ENCODE results near the gene CTAG1A.
"Not testable (repeated sequence)": the region's sequence is repeated elsewhere in the genome, so short reads cannot be mapped to it uniquely, and the experiment has no call there.

CTAG1A gene

GRCh38 chrX:154584585-154585183 is at the start of gene CTAG1A:
Gene CTAG1A (plus strand): TSS chrX:154585133. CDS start chrX:154585207, 74 bp downstream.
- DNase-seq = not testable (repeated sequence)

GRCh38 chrX:154535892-154536291 is 49.0 kb upstream of the CTAG1A start:
- no peak for DNase-seq

- no peak for DNase-seq
Measured at GRCh38 chrX:154539077-154539476, 45.9 kb upstream of the CTAG1A start.

- not testable (repeated sequence) for DNase-seq
Measured at GRCh38 chrX:154540365-154540764, 44.6 kb upstream of the CTAG1A start.

- DNase-seq = no peak
Measured at GRCh38 chrX:154540897-154541535, 43.9 kb upstream of the CTAG1A start.

- no peak for DNase-seq
Measured at GRCh38 chrX:154541589-154541895, 43.4 kb upstream of the CTAG1A start.

GRCh38 chrX:154541896-154542722 is 42.8 kb upstream of the CTAG1A start:
- DNase-seq = peak; percentile 2

- peak; percentile 20 for DNase-seq
Measured at GRCh38 chrX:154542723-154543424, 42.1 kb upstream of the CTAG1A start.

GRCh38 chrX:154545673-154546274 is 39.2 kb upstream of the CTAG1A start:
- DNase-seq = no peak

GRCh38 chrX:154546354-154547244 is 38.3 kb upstream of the CTAG1A start, which contains the start of gene G6PD:
Gene G6PD (minus strand): TSS chrX:154546846. CDS start chrX:154546155, 691 bp downstream.
- no peak for DNase-seq

- peak; percentile 59 for DNase-seq
Measured at GRCh38 chrX:154547245-154548027, 37.5 kb upstream of the CTAG1A start, which contains the start of gene IKBKG. Gene IKBKG (plus strand): TSS chrX:154547620. CDS start chrX:154552003, 4,383 bp downstream.

- no peak for DNase-seq
Measured at GRCh38 chrX:154548028-154548316, 37.0 kb upstream of the CTAG1A start.

- no peak for DNase-seq
Measured at GRCh38 chrX:154549766-154550165, 35.2 kb upstream of the CTAG1A start.

- DNase-seq = not testable (repeated sequence)
Measured at GRCh38 chrX:154552112-154552806, 32.7 kb upstream of the CTAG1A start.

- DNase-seq = not testable (repeated sequence)
Measured at GRCh38 chrX:154558060-154558690, 26.8 kb upstream of the CTAG1A start.

- not testable (repeated sequence) for DNase-seq
Measured at GRCh38 chrX:154558896-154559295, 26.0 kb upstream of the CTAG1A start.

GRCh38 chrX:154560326-154560725 is 24.6 kb upstream of the CTAG1A start:
- not testable (repeated sequence) for DNase-seq

- not testable (repeated sequence) for DNase-seq
Measured at GRCh38 chrX:154562295-154562694, 22.6 kb upstream of the CTAG1A start.

- not testable (repeated sequence) for DNase-seq
Measured at GRCh38 chrX:154570361-154570760, 14.6 kb upstream of the CTAG1A start.

- DNase-seq = not testable (repeated sequence)
Measured at GRCh38 chrX:154573061-154573460, 11.9 kb upstream of the CTAG1A start.
